Nephron (organoid): ENCODE results near the gene CDH13.

ENCODE experiments used
- H3K27ac Mint-ChIP-seq, 3 experiments: 2 replicates each; pipeline ENCODE4 v1.8.0; 2020; ENCODE audit warnings: mixed read lengths in 3 of 3, mild to moderate bottlenecking in 2 of 3, moderate library complexity in 1 of 3
- H3K27me3 Mint-ChIP-seq: 2 replicates; pipeline ENCODE4 v1.8.0; 2021; ENCODE audit warnings: low read depth, mild to moderate bottlenecking, moderate library complexity, mixed read lengths
- H3K36me3 Mint-ChIP-seq: 2 replicates; pipeline ENCODE4 v1.8.0; 2020; ENCODE audit warnings: low read depth, mixed read lengths
- H3K4me1 Mint-ChIP-seq: 2 replicates; pipeline ENCODE4 v1.8.0; 2020; ENCODE audit warnings: mixed read lengths
- H3K4me3 Mint-ChIP-seq, 3 experiments: 2 replicates each; pipeline ENCODE4 v1.8.0; 2020; ENCODE audit warnings: mild to moderate bottlenecking in 3 of 3, mixed read lengths in 3 of 3, moderate library complexity in 2 of 3
- H3K9me3 Mint-ChIP-seq: 2 replicates; pipeline ENCODE4 v1.8.0; 2020; ENCODE audit warnings: mixed read lengths
- CTCF ChIP-seq, 3 experiments: fragments of 200-600 bp; sonication (generic); IDR thresholded peaks; one replicate each; pipeline ENCODE4 v1.5.0; 2021; ENCODE audit warnings: antibody characterized with exemption in 3 of 3; ENCODE audit not compliant: unreplicated experiment in 3 of 3

The CDH13 gene

GRCh38 chr16:83619381-83620150 lies 992.8 kb downstream of the CDH13 start:
- no peak overlapping the region for H3K4me3 Mint-ChIP-seq
- H3K27me3 Mint-ChIP-seq = peaks cover 11% of the 10 kb centered on the region
- peaks cover 10% of the 10 kb centered on the region for H3K4me1 Mint-ChIP-seq
- TF ChIP-seq CTCF (IDR thresholded peaks at IDR 0.05; ENCODE audit: unreplicated experiment in 3 of 3) = no peak
- no peaks in the 10 kb centered on the region for H3K9me3 Mint-ChIP-seq
- no peaks in the 10 kb centered on the region for H3K36me3 Mint-ChIP-seq
- no peak overlapping the region for H3K27ac Mint-ChIP-seq

- no peak overlapping the region for H3K27ac Mint-ChIP-seq
- TF ChIP-seq CTCF (IDR thresholded peaks at IDR 0.05; ENCODE audit: unreplicated experiment in 3 of 3) = no peak
- no peaks in the 10 kb centered on the region for H3K36me3 Mint-ChIP-seq
- H3K4me1 Mint-ChIP-seq = peaks cover 10% of the 10 kb centered on the region
- H3K9me3 Mint-ChIP-seq = no peaks in the 10 kb centered on the region
- no peak overlapping the region for H3K4me3 Mint-ChIP-seq
- peaks cover 11% of the 10 kb centered on the region for H3K27me3 Mint-ChIP-seq
Observed at GRCh38 chr16:83622010-83622409, 995.2 kb downstream of the CDH13 start.

- peaks cover 11% of the 10 kb centered on the region for H3K27me3 Mint-ChIP-seq
- peaks cover 10% of the 10 kb centered on the region for H3K4me1 Mint-ChIP-seq
- H3K4me3 Mint-ChIP-seq = no peak overlapping the region
- no peaks in the 10 kb centered on the region for H3K9me3 Mint-ChIP-seq
- H3K27ac Mint-ChIP-seq = no peak overlapping the region
- no peaks in the 10 kb centered on the region for H3K36me3 Mint-ChIP-seq
- TF ChIP-seq CTCF (IDR thresholded peaks at IDR 0.05; ENCODE audit: unreplicated experiment in 3 of 3) = no peak
Observed at GRCh38 chr16:83623091-83623730, 996.4 kb downstream of the CDH13 start.

GRCh38 chr16:83623892-83624291 lies 997.1 kb downstream of the CDH13 start:
- H3K9me3 Mint-ChIP-seq = no peaks in the 10 kb centered on the region
- H3K27ac Mint-ChIP-seq = no peak overlapping the region
- H3K27me3 Mint-ChIP-seq = peaks cover 11% of the 10 kb centered on the region
- H3K36me3 Mint-ChIP-seq = no peaks in the 10 kb centered on the region
- TF ChIP-seq CTCF (IDR thresholded peaks at IDR 0.05; ENCODE audit: unreplicated experiment in 3 of 3) = no peak
- H3K4me3 Mint-ChIP-seq = no peak overlapping the region
- H3K4me1 Mint-ChIP-seq = peaks cover 3% of the 10 kb centered on the region

GRCh38 chr16:83624429-83625120 lies 997.8 kb downstream of the CDH13 start:
- no peaks in the 10 kb centered on the region for H3K36me3 Mint-ChIP-seq
- no peaks in the 10 kb centered on the region for H3K4me1 Mint-ChIP-seq
- no peaks in the 10 kb centered on the region for H3K9me3 Mint-ChIP-seq
- H3K27me3 Mint-ChIP-seq = peaks cover 11% of the 10 kb centered on the region
- H3K27ac Mint-ChIP-seq = no peak overlapping the region
- no peak overlapping the region for H3K4me3 Mint-ChIP-seq
- TF ChIP-seq CTCF (IDR thresholded peaks at IDR 0.05; ENCODE audit: unreplicated experiment in 3 of 3) = no peak
